ENCODE results near the gene ABITRAM.
"Not testable (repeated sequence)": the region's sequence is repeated elsewhere in the genome, so short reads cannot be mapped to it uniquely, and the experiment has no call there.

Gene ABITRAM

DNA sequence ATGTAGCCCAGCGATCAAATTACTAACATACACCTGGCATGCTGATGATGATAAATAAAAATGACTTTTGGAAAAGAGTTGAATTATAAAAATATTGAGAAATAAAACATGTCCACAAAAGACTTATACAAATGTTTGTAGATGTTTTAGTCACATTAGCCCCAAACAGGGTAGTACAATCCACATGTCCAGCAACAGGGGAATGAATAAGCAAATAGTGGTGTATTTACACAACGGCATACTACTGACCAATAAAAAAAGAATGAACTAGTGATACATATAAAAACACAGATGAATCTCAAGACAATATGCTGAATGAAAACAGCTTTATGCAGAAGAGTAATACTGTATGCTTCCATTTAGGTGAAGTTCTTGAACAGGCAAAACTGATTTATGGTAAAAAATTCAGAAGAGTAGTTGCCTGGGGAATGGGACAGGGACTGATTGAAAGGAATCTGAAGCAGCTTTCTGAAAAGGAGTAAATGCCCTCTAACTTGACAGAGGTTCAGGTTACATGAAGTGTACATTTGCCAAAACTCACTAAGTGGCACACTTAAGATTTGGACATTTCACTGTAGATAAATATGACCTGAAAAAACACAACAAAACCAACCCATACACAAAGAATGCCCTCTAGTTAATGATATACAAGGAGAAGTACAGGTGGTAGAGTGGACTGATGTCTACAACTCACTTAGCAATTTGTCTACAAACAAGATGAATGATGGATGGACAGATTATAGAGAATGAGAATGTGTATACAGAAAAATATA is 36.7 kb upstream of the ABITRAM start:
- TF ChIP-seq, protein P1, sequence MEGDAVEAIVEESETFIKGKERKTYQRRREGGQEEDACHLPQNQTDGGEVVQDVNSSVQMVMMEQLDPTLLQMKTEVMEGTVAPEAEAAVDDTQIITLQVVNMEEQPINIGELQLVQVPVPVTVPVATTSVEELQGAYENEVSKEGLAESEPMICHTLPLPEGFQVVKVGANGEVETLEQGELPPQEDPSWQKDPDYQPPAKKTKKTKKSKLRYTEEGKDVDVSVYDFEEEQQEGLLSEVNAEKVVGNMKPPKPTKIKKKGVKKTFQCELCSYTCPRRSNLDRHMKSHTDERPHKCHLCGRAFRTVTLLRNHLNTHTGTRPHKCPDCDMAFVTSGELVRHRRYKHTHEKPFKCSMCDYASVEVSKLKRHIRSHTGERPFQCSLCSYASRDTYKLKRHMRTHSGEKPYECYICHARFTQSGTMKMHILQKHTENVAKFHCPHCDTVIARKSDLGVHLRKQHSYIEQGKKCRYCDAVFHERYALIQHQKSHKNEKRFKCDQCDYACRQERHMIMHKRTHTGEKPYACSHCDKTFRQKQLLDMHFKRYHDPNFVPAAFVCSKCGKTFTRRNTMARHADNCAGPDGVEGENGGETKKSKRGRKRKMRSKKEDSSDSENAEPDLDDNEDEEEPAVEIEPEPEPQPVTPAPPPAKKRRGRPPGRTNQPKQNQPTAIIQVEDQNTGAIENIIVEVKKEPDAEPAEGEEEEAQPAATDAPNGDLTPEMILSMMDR (IDR thresholded peaks at IDR 0.05; ENCODE audit: extremely low read depth, insufficient read depth, missing control alignments): no peak
- in situ Hi-C loops (cut with MboI; ENCODE audit: low pct_unique_long_range_greater_than_20kb, low sequenced_read_pairs, unreplicated experiment): no loop called here

DNA sequence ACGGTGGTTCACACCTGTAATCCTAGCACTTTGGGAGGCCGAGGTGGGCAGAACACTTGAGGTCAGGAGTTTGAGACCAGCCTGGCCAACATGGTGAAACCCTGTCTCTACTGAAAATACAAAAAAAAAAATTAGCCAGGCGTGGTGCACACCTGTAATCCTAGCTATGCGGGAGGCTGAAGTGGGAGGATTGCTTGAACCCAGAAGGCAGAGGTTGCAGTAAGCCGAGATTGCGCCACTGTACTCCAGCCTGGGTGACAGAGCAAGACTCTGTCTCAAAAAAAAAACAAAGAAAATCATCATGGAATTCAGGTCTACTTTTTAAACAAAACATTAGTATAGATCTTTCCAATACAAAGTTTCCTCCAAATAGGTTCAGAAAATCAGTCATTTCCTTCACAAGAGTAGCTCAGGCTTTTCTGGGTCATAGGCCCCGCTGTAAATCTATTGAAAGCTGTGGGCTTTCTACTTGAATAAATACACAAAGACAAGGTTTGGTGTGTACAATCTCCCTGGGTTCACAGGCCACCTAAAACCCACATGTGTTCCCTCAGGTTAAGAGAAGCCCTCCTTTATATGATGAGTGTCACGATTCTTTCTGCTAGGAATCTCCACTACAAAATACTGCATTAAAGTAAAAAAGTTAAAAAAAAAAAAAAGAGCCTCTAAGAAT is 35.0 kb upstream of the ABITRAM start:
- in situ Hi-C loops (cut with MboI; ENCODE audit: low pct_unique_long_range_greater_than_20kb, low sequenced_read_pairs, unreplicated experiment); DNase-seq (ENCODE audit: low spot score): not testable (repeated sequence)

More for the DNA sequence above, 36.7 kb upstream of the ABITRAM start:
- no peak for DNase-seq (ENCODE audit: low spot score)

DNA sequence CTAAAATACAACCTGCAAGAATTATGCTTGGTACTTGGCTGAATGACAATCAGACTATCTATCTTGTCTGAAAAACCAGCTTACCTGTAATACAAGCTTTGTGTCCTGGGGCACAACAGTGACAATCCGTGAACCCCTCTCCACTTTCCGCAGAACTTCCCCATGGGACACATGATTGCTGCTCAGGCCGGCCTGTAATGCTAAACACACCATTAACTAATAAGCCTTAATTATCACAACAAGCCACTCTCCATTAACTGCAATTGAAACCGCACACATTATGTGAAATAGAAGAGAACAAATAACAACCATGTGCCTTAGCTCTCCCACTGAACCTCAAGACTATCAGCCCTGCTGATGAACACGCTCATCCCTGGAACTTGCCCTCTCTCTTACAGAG is 34.0 kb upstream of the ABITRAM start:
- DNase-seq (ENCODE audit: low spot score): no peak
- in situ Hi-C loops (cut with MboI; ENCODE audit: low pct_unique_long_range_greater_than_20kb, low sequenced_read_pairs, unreplicated experiment): no loop called here
- TF ChIP-seq, protein P1 (IDR thresholded peaks at IDR 0.05; ENCODE audit: extremely low read depth, insufficient read depth, missing control alignments): no peak

DNA sequence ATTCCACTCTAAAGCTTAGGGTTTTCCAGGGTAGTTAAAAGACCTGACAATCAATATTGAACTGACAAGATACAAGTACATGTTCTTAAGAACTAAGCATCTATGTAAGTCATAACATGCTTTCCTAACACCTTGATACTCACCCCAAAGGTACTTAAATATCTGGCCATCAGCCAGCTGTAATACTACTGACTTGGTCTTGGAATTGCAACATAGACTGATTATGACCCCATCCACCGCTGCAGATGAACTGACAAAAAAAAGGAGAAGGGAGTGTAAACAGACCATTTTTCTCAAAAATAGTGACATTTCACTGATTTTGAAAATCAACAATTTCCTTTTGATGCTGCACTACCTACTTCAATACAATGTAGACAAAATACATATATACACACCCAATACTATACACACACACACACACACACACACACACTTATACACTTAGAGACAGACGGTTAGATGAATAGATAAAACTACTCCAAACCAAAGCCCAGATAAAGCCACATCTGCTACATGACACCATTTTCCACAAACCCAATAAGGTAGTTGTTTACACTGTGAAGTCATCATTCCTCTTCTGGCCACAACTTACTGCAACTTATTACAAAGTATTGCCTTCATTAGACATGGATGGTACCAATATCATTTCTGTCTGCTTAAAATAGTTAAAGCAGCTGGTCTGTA is 30.6 kb upstream of the ABITRAM start:
- TF ChIP-seq, protein P1 (IDR thresholded peaks at IDR 0.05; ENCODE audit: extremely low read depth, insufficient read depth, missing control alignments): no peak
- in situ Hi-C loops (cut with MboI; ENCODE audit: low pct_unique_long_range_greater_than_20kb, low sequenced_read_pairs, unreplicated experiment): no loop called here
- DNase-seq (ENCODE audit: low spot score): no peak

DNA sequence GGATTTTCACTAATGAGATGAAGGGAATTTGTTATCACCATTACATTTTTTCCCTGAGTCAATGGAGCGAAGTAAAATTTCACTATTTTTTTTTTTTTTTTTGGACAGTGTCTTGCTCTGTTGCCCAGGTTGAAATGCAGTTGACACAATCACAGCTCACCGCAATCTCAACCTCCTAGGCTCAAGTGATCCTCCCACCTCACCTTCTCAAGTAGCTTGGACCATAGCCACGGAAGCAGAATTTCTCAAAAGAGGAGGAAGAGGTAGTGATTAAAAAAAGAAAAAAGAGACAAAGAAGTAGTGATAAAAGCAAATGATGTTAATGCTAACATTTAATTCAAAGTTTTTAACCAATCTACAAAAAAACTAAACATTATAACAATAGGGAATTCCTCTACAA is 30.0 kb upstream of the ABITRAM start:
- TF ChIP-seq, protein P1 (IDR thresholded peaks at IDR 0.05; ENCODE audit: extremely low read depth, insufficient read depth, missing control alignments): no peak
- DNase-seq (ENCODE audit: low spot score): no peak
- in situ Hi-C loops (cut with MboI; ENCODE audit: low pct_unique_long_range_greater_than_20kb, low sequenced_read_pairs, unreplicated experiment): no loop called here

DNA sequence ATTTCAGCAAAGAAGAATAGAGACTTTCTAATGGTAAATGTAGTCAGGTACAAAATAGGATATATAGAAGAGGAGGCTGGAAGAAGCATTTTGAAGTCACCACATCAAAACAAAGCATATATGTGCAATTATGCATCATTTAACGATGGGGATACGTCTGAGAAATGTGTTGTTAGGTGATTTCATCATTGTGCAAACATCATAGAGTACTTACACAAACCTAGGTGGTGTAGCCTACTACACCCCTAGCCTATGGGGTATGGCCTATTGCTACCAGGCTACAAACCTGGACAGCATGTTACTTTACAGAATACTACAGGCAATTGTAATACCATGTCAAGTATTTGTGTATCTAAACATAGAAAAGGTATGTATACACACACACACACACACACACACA is 28.7 kb upstream of the ABITRAM start:
- TF ChIP-seq, protein P1 (IDR thresholded peaks at IDR 0.05; ENCODE audit: extremely low read depth, insufficient read depth, missing control alignments): no peak
- no peak for DNase-seq (ENCODE audit: low spot score)
- in situ Hi-C loops (cut with MboI; ENCODE audit: low pct_unique_long_range_greater_than_20kb, low sequenced_read_pairs, unreplicated experiment): no loop called here

DNA sequence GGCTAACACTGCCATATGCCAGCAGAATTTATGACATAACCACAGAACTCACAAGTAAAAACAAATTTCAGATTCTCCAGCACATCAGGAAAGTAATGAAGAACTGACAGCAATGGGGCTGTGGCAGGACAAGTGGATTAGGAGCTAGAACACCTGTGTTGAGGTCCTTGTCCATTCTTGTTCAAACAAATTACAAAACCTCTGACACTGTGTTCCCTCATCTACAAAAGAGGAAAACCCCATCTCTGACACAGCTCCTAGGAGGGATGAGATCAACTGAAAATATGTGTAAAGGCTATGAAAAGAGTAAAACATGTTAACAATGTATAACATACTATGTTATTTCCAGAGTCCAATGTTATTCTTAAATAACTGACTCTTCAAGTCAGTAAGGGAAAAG is 23.8 kb upstream of the ABITRAM start:
- in situ Hi-C loops (cut with MboI; ENCODE audit: low pct_unique_long_range_greater_than_20kb, low sequenced_read_pairs, unreplicated experiment): no loop called here
- DNase-seq (ENCODE audit: low spot score): no peak
- TF ChIP-seq, protein P1 (IDR thresholded peaks at IDR 0.05; ENCODE audit: extremely low read depth, insufficient read depth, missing control alignments): no peak

All from GM13977 (cell line).